HepG2 (cell line): ENCODE results near the gene CSKMT. TPM values are rescaled to one million over a fixed set of nuclear protein-coding genes. Genes with fewer than 3 reads are reported as not detected.

ENCODE experiments used
- ATAC-seq: fragments of 200-7000 bp; cut with Tn5 transposase; 3 replicates; pipeline ENCODE4 v1.9.1; 2020; ENCODE audit warnings: mild to moderate bottlenecking, moderate library complexity
- BruUV-seq: library from RNA; stranded (reverse); fragments of 400-500 nt; replicated peaks from 2 replicates; lab custom pipeline; 2021; lab: Mats Ljungman, UMichigan
- CTCF ChIA-PET: fragments of 300-600 bp; formaldehyde crosslinking; extraction: SDS; loops from one replicate; lab custom pipeline; 2021; ENCODE audit warnings: low total read pairs, inconsistent platforms, low intra/inter-chr PET ratio; lab: Yijun Ruan, JAX
- POLR2A ChIA-PET: fragments of 350-600 bp; sonication (Branson Sonifier 250); formaldehyde crosslinking; loops from one replicate; lab custom pipeline; 2020; ENCODE audit warnings: antibody characterized with exemption, inconsistent platforms; lab: Yijun Ruan, JAX
- DNase-seq: peaks from one replicate; pipeline ENCODE4 v3.0.0-alpha.2; 2015; ENCODE audit warnings: low spot score
- FAIRE-seq: peaks from 3 replicates; lab custom pipeline; 2011; peaks lifted over from hg19 to GRCh38; lab: Jason Lieb, UNC
- H2AFZ ChIP-seq: one replicate; pipeline ENCODE4 v1.6.1; 2011; ENCODE audit warnings: low read length, inconsistent platforms
- H3K27ac ChIP-seq: fragments of 300-600 bp; 3 replicates; pipeline ENCODE4 v1.8.0; 2011; ENCODE audit warnings: mixed run types, mild to moderate bottlenecking, mixed read lengths, low read length, inconsistent platforms; ENCODE audit not compliant: insufficient read depth; ENCODE audit errors: extremely low read length
- H3K27me3 ChIP-seq, 2 experiments: fragments of 200-600 bp in 1 of 2; 2 replicates in 1 of 2; 3 replicates in 1 of 2; pipeline versions ENCODE4 v1.6.0 to v1.8.0; 2011; ENCODE audit warnings: low read length in 2 of 2, mild to moderate bottlenecking in 2 of 2, moderate library complexity in 2 of 2, inconsistent platforms in 1 of 2; ENCODE audit not compliant: insufficient read depth in 2 of 2, control insufficient read depth in 1 of 2
- H3K36me3 ChIP-seq, 2 experiments: fragments of 200-600 bp in 1 of 2; replicated peaks in 1 of 2; 2 replicates in 1 of 2; 3 replicates in 1 of 2; pipeline versions ENCODE4 v1.5.1 to v1.8.0; 2011; ENCODE audit warnings: low read length in 2 of 2, inconsistent platforms in 1 of 2; ENCODE audit not compliant: insufficient read depth in 2 of 2, control insufficient read depth in 1 of 2
- H3K4me1 ChIP-seq: 2 replicates; pipeline ENCODE4 v1.5.1; 2012; ENCODE audit warnings: low read length, inconsistent platforms; ENCODE audit not compliant: insufficient read depth
- H3K4me2 ChIP-seq: 2 replicates; pipeline ENCODE4 v1.6.0; 2011; ENCODE audit warnings: low read depth, low read length, inconsistent platforms
- H3K4me3 ChIP-seq, 3 experiments: fragments of 200-600 bp in 1 of 3; sonication (generic), shearing (Covaris generic) in 1 of 3; replicated peaks in 1 of 3; 2 replicates each; pipeline ENCODE4 v1.5.1; 2011 to 2016; ENCODE audit warnings: low read length in 3 of 3, inconsistent platforms in 2 of 3, low read depth in 2 of 3, mild to moderate bottlenecking in 2 of 3, control low read depth in 1 of 3, mixed read lengths in 1 of 3; ENCODE audit not compliant: insufficient read depth in 1 of 3
- H3K79me2 ChIP-seq: one replicate; pipeline ENCODE4 v1.6.1; 2011; ENCODE audit warnings: low read length, inconsistent platforms; ENCODE audit not compliant: insufficient read depth
- H3K9ac ChIP-seq: 2 replicates; pipeline ENCODE4 v1.6.0; 2011; ENCODE audit warnings: mild to moderate bottlenecking, low read depth, low read length, inconsistent platforms; ENCODE audit not compliant: insufficient read depth
- H3K9me3 ChIP-seq: 2 replicates; pipeline ENCODE4 v1.5.1; 2012; ENCODE audit warnings: mild to moderate bottlenecking, low read length
- H4K20me1 ChIP-seq: 2 replicates; pipeline ENCODE4 v1.6.0; 2011; ENCODE audit warnings: inconsistent platforms, mild to moderate bottlenecking, low read length, moderate library complexity; ENCODE audit not compliant: insufficient read depth
- HHEX ChIP-seq: IDR thresholded peaks from 2 replicates; pipeline ENCODE4 v1.6.1; 2016; ENCODE audit warnings: control low read depth
- MIER2 ChIP-seq: IDR thresholded peaks from 2 replicates; pipeline ENCODE4 v1.6.1; 2016; ENCODE audit warnings: missing biosample characterization, missing genetic modification reagents
- MXD3 ChIP-seq: IDR thresholded peaks from 2 replicates; pipeline ENCODE4 v1.6.1; 2016; ENCODE audit warnings: mild to moderate bottlenecking, missing biosample characterization, missing genetic modification reagents
- SP1 ChIP-seq, 2 experiments: fragments of 450-650 bp in 1 of 2; sonication (generic) in 1 of 2; formaldehyde crosslinking in 1 of 2; IDR thresholded peaks; 2 replicates each; pipeline versions ENCODE4 v1.4.0 to v1.6.1; 2016 to 2020; ENCODE audit warnings: missing genetic modification reagents in 1 of 2
- STAT6 ChIP-seq: sonication (generic); formaldehyde crosslinking; IDR thresholded peaks from 2 replicates; pipeline ENCODE4 v1.4.0; 2020; ENCODE audit warnings: missing genetic modification reagents, mild to moderate bottlenecking, borderline replicate concordance
- ZNF296 ChIP-seq: sonication (generic); formaldehyde crosslinking; conservative IDR thresholded peaks from 2 replicates; pipeline ENCODE4 v1.5.0; 2020; ENCODE audit warnings: mild to moderate bottlenecking, missing genetic modification reagents
- ZNF761 ChIP-seq: sonication (generic); formaldehyde crosslinking; conservative IDR thresholded peaks from 2 replicates; pipeline ENCODE4 v1.4.0; 2020; ENCODE audit warnings: mild to moderate bottlenecking, missing genetic modification reagents
- ZNF782 ChIP-seq: sonication (generic); formaldehyde crosslinking; IDR thresholded peaks from 2 replicates; pipeline ENCODE4 v1.4.0; 2020; ENCODE audit warnings: missing genetic modification reagents, mild to moderate bottlenecking, borderline replicate concordance
- ZNF792 ChIP-seq: IDR thresholded peaks from 2 replicates; pipeline ENCODE4 v1.6.1; 2016
- WGBS: methylation state at CpG from one replicate; pipeline ENCODE4 v1.1.6; 2017; ENCODE audit warnings: low lambda C conversion rate; 5-methylcytosine and 5-hydroxymethylcytosine counted together
- in situ Hi-C: cut with HindIII; loops from 2 replicates; pipeline ENCODE4 v1.10.0; 2017; ENCODE audit warnings: low pct_unique_long_range_greater_than_20kb; ENCODE audit not compliant: extremely low pct_ligation_motif_present
- intact Hi-C: fragments of 100-400 bp; cut with micrococcal nuclease; formaldehyde crosslinking; loops from one replicate; pipeline ENCODE4 v1.10.0; 2022; ENCODE audit not compliant: unreplicated experiment
- polyA plus RNA-seq, 8 experiments: library from polyadenylated mRNA; depleted of rRNA in 3 of 8; stranded (reverse) in 7 of 8; unstranded in 1 of 8; fragments of >200 nt; fragmentation: Illumina TruSeq in 4 of 8; extraction: Trizol in 4 of 8; gene quantifications; 2 replicates each; pipeline versions ENCODE4 v1.2.1 to v1.2.3, GENCODE V29; 2011 to 2016; ENCODE audit warnings: low read depth in 4 of 8, missing spikeins in 1 of 8, mixed read lengths in 1 of 8; ENCODE audit not compliant: insufficient read depth in 1 of 8
- total RNA-seq, 5 experiments: library from RNA; depleted of rRNA; stranded (reverse); fragments of >200 nt; fragmentation: Illumina TruSeq; extraction: Trizol; gene quantifications; 2 replicates each; pipeline ENCODE4 v1.2.3, GENCODE V29; 2016; ENCODE audit warnings: low read depth in 1 of 5
- TF ChIP-seq, protein P1 (sequence below): sonication (generic); formaldehyde crosslinking; IDR thresholded peaks from 2 replicates; pipeline ENCODE4 v1.5.1; 2020; ENCODE audit warnings: missing genetic modification reagents, mild to moderate bottlenecking, borderline replicate concordance
- TF ChIP-seq, protein P2 (sequence below): sonication (generic); formaldehyde crosslinking; IDR thresholded peaks from 2 replicates; pipeline ENCODE4 v1.9.0; 2021; ENCODE audit warnings: missing genetic modification reagents, borderline replicate concordance

Gene CSKMT
- total and polyA plus RNA-seq, 2 of the 13 experiments (the other 11 are each of a cell fraction or from before 2014, with no cell fraction given), result 7.6 to 31.8 TPM

DNA sequence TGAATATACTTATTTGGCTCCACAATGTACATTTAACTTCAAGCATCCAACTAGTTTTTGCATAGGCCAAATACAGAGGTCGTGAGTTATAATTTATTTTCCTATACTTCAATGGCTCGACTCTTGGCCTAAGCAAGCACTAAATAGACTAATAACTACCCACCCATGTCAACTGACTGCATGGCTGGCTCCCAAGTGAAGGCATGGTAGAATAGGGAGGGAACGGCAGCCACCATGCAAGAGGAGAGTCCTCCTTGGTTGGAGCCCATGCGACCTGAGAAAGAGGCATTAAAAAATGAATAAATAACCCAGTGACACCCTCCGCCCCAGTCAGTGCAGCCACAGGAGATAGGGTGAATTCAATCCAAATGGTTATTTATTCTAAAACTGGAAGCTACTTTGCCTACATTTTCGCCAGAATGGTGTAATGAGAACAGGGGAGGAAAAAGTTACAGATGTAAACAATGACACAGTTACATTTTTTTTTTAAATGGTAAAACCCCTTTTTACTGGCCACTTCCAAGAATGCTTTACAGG lies 47.2 kb downstream of the CSKMT start:
- ChIA-PET POLR2A (no interaction called here), CTCF (no interaction called here)
- Histone ChIP-seq H3K36me3 (peaks cover 28 to 80% of the 10 kb centered on the region in 2 experiments), H3K9me3 (no peaks in the 10 kb centered on the region), H3K79me2 (peaks cover 5% of the 10 kb centered on the region), H2AFZ (no peak overlapping the region), H3K9ac (no peak overlapping the region), H3K4me1 (no peaks in the 10 kb centered on the region), H3K4me3 (no peak overlapping the region), H3K27me3 (no peaks in the 10 kb centered on the region), H3K4me2 (no peak overlapping the region), H3K27ac (no peak overlapping the region), H4K20me1 (no peaks in the 10 kb centered on the region; the same call in 1 of the 2 replicates)
- WGBS, result 96% methylated on average over 6 of the region's 6 CpGs
- TF ChIP-seq MIER2 (CRISPR knock-in tag), result no peak
- TF ChIP-seq MXD3 (CRISPR knock-in tag), result no peak
- no peak for TF ChIP-seq ZNF782 (CRISPR knock-in tag)
- no peak for TF ChIP-seq SP1 (IDR thresholded peaks at IDR 0.05)
- no peak for TF ChIP-seq SP1 (CRISPR knock-in tag; IDR thresholded peaks at IDR 0.05)
- TF ChIP-seq ZNF296, result no peak
- TF ChIP-seq, protein P1, sequence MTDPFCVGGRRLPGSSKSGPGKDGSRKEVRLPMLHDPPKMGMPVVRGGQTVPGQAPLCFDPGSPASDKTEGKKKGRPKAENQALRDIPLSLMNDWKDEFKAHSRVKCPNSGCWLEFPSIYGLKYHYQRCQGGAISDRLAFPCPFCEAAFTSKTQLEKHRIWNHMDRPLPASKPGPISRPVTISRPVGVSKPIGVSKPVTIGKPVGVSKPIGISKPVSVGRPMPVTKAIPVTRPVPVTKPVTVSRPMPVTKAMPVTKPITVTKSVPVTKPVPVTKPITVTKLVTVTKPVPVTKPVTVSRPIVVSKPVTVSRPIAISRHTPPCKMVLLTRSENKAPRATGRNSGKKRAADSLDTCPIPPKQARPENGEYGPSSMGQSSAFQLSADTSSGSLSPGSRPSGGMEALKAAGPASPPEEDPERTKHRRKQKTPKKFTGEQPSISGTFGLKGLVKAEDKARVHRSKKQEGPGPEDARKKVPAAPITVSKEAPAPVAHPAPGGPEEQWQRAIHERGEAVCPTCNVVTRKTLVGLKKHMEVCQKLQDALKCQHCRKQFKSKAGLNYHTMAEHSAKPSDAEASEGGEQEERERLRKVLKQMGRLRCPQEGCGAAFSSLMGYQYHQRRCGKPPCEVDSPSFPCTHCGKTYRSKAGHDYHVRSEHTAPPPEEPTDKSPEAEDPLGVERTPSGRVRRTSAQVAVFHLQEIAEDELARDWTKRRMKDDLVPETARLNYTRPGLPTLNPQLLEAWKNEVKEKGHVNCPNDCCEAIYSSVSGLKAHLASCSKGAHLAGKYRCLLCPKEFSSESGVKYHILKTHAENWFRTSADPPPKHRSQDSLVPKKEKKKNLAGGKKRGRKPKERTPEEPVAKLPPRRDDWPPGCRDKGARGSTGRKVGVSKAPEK (CRISPR knock-in tag), result no peak
- no peak for TF ChIP-seq ZNF761 (CRISPR knock-in tag)
- TF ChIP-seq STAT6 (CRISPR knock-in tag), result no peak
- no peak for TF ChIP-seq HHEX
- no peak for TF ChIP-seq ZNF792 (CRISPR knock-in tag)
- TF ChIP-seq, protein P2, sequence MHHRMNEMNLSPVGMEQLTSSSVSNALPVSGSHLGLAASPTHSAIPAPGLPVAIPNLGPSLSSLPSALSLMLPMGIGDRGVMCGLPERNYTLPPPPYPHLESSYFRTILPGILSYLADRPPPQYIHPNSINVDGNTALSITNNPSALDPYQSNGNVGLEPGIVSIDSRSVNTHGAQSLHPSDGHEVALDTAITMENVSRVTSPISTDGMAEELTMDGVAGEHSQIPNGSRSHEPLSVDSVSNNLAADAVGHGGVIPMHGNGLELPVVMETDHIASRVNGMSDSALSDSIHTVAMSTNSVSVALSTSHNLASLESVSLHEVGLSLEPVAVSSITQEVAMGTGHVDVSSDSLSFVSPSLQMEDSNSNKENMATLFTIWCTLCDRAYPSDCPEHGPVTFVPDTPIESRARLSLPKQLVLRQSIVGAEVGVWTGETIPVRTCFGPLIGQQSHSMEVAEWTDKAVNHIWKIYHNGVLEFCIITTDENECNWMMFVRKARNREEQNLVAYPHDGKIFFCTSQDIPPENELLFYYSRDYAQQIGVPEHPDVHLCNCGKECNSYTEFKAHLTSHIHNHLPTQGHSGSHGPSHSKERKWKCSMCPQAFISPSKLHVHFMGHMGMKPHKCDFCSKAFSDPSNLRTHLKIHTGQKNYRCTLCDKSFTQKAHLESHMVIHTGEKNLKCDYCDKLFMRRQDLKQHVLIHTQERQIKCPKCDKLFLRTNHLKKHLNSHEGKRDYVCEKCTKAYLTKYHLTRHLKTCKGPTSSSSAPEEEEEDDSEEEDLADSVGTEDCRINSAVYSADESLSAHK, result no peak
- DNase-seq (no peak), ATAC-seq (no peak), FAIRE-seq (no peak)
- intact Hi-C loops, result no loop called here
- in situ Hi-C loops, result no loop called here
- BruUV-seq, result no TSS peak
